HPDE6-E6E7 (cell line): ENCODE measurements around the gene MSMB.
"Not testable (repeated sequence)": the region's sequence is repeated elsewhere in the genome, so short reads cannot be mapped to it uniquely, and the experiment has no call there.

Experiments
- DNase-seq: peaks from one replicate; pipeline ENCODE4 v3.0.0; 2011; ENCODE audit warnings: missing footprints; ENCODE audit errors: extremely low spot score

The MSMB gene

GRCh38 chr10:46046261-46046660 lies at the start of gene MSMB:
MSMB (minus strand) TSS chr10:46046269; CDS start chr10:46046237, 32 bp downstream.
- DNase-seq = no peak

GRCh38 chr10:46094931-46095750 lies 49.1 kb upstream of the MSMB start:
- DNase-seq = peak; percentile 23

- DNase-seq = no peak
Measured at GRCh38 chr10:46094197-46094500, 48.1 kb upstream of the MSMB start.

GRCh38 chr10:46093316-46094196 lies 47.5 kb upstream of the MSMB start:
- not testable (repeated sequence) for DNase-seq

GRCh38 chr10:46092524-46093081 lies 46.5 kb upstream of the MSMB start:
- no peak for DNase-seq

GRCh38 chr10:46091828-46092523 lies 45.9 kb upstream of the MSMB start:
- no peak for DNase-seq

GRCh38 chr10:46091080-46091827 lies 45.2 kb upstream of the MSMB start:
- no peak for DNase-seq

GRCh38 chr10:46090258-46090812 lies 44.3 kb upstream of the MSMB start:
- DNase-seq = no peak

- DNase-seq = not testable (repeated sequence)
Measured at GRCh38 chr10:46087381-46087780, 41.3 kb upstream of the MSMB start.

GRCh38 chr10:46084321-46085165 lies 38.5 kb upstream of the MSMB start:
- no peak for DNase-seq

- DNase-seq = no peak
Measured at GRCh38 chr10:46080886-46081285, 34.8 kb upstream of the MSMB start.

GRCh38 chr10:46079831-46080585 lies 33.9 kb upstream of the MSMB start:
- no peak for DNase-seq

GRCh38 chr10:46077731-46078413 lies 31.8 kb upstream of the MSMB start:
- no peak for DNase-seq

- DNase-seq = no peak
Measured at GRCh38 chr10:46077141-46077554, 31.1 kb upstream of the MSMB start.

GRCh38 chr10:46075869-46076268 lies 29.8 kb upstream of the MSMB start:
- DNase-seq = no peak

GRCh38 chr10:46074196-46074946 lies 28.3 kb upstream of the MSMB start:
- no peak for DNase-seq

GRCh38 chr10:46073564-46073963 lies 27.5 kb upstream of the MSMB start:
- no peak for DNase-seq

GRCh38 chr10:46070749-46071148 lies 24.7 kb upstream of the MSMB start:
- no peak for DNase-seq
